Trophoblast cell (in vitro differentiated cells and primary cell): ENCODE data around the gene LRFN2.

Experiments used
- DNase-seq, 2 donors: peaks; one replicate each; pipeline ENCODE4 v3.0.0-alpha.2; 2016
- H2AFZ ChIP-seq: 2 replicates; pipeline ENCODE4 v1.6.1; 2013; ENCODE audit warnings: low read length, moderate library complexity, mild to moderate bottlenecking; ENCODE audit not compliant: insufficient read depth, poor library complexity
- H2AK5ac ChIP-seq: 2 replicates; pipeline ENCODE4 v1.6.1; 2013; ENCODE audit warnings: mild to moderate bottlenecking, low read length
- H2BK120ac ChIP-seq: 2 replicates; pipeline ENCODE4 v1.6.1; 2013; ENCODE audit warnings: low read length, mild to moderate bottlenecking, moderate library complexity; ENCODE audit not compliant: insufficient read depth, poor library complexity
- H2BK12ac ChIP-seq: 2 replicates; pipeline ENCODE4 v1.6.1; 2013; ENCODE audit warnings: mild to moderate bottlenecking, low read length, moderate library complexity
- H2BK5ac ChIP-seq: 2 replicates; pipeline ENCODE4 v1.6.1; 2013; ENCODE audit warnings: low read length, low read depth, moderate library complexity, mild to moderate bottlenecking; ENCODE audit not compliant: poor library complexity
- H3K14ac ChIP-seq: 2 replicates; pipeline ENCODE4 v1.6.1; 2013; ENCODE audit warnings: mild to moderate bottlenecking, low read length
- H3K18ac ChIP-seq: 2 replicates; pipeline ENCODE4 v1.6.1; 2013; ENCODE audit warnings: mild to moderate bottlenecking, low read length
- H3K23ac ChIP-seq: 2 replicates; pipeline ENCODE4 v1.6.1; 2013; ENCODE audit warnings: low read length
- H3K27ac ChIP-seq: 2 replicates; pipeline ENCODE4 v1.5.1; 2013; ENCODE audit warnings: low read depth, mild to moderate bottlenecking, inconsistent platforms, low read length, moderate library complexity
- H3K27me3 ChIP-seq: 2 replicates; pipeline ENCODE4 v1.6.1; 2013; ENCODE audit warnings: inconsistent platforms, mild to moderate bottlenecking, low read length, moderate library complexity; ENCODE audit not compliant: insufficient read depth
- H3K36me3 ChIP-seq, 2 experiments: 1 replicate in 1 of 2; 2 replicates in 1 of 2; pipeline ENCODE4 v1.6.1; 2013; ENCODE audit warnings: low read length in 2 of 2, mild to moderate bottlenecking in 2 of 2, moderate library complexity in 1 of 2; ENCODE audit not compliant: insufficient read depth in 2 of 2, control insufficient read depth in 1 of 2
- H3K4ac ChIP-seq: 2 replicates; pipeline ENCODE4 v1.6.1; 2013; ENCODE audit warnings: low read depth, mild to moderate bottlenecking, low read length, moderate library complexity
- H3K4me1 ChIP-seq, 2 experiments: 1 replicate in 1 of 2; 2 replicates in 1 of 2; pipeline ENCODE4 v1.6.1; 2013; ENCODE audit warnings: low read length in 2 of 2, mild to moderate bottlenecking in 2 of 2, moderate library complexity in 1 of 2; ENCODE audit not compliant: insufficient read depth in 2 of 2, control insufficient read depth in 1 of 2
- H3K4me2 ChIP-seq: 2 replicates; pipeline ENCODE4 v1.6.1; 2013; ENCODE audit warnings: inconsistent platforms, mild to moderate bottlenecking, low read length, moderate library complexity
- H3K4me3 ChIP-seq: 2 replicates; pipeline ENCODE4 v1.5.1; 2013; ENCODE audit warnings: mild to moderate bottlenecking, low read depth, low read length, inconsistent platforms
- H3K79me1 ChIP-seq: one replicate; pipeline ENCODE4 v1.6.1; 2013; ENCODE audit warnings: low read length
- H3K79me2 ChIP-seq: 2 replicates; pipeline ENCODE4 v1.6.1; 2013; ENCODE audit warnings: low read length, mild to moderate bottlenecking; ENCODE audit not compliant: control insufficient read depth, insufficient read depth, poor library complexity
- H3K9ac ChIP-seq: 2 replicates; pipeline ENCODE4 v1.6.1; 2013; ENCODE audit warnings: mild to moderate bottlenecking, low read length
- H3K9me3 ChIP-seq: 2 replicates; pipeline ENCODE4 v1.6.1; 2013; ENCODE audit warnings: low read depth, mild to moderate bottlenecking, control low read depth, inconsistent platforms, low read length; ENCODE audit not compliant: insufficient read depth
- H4K12ac ChIP-seq: 2 replicates; pipeline ENCODE4 v1.6.1; 2013; ENCODE audit warnings: low read depth, mild to moderate bottlenecking, low read length, moderate library complexity
- H4K8ac ChIP-seq: 2 replicates; pipeline ENCODE4 v1.6.1; 2013; ENCODE audit warnings: low read depth, mild to moderate bottlenecking, low read length, moderate library complexity
- H4K91ac ChIP-seq: one replicate; pipeline ENCODE4 v1.6.1; 2013; ENCODE audit warnings: low read depth, mild to moderate bottlenecking, low read length, moderate library complexity
- WGBS: extraction: QIAGEN DNeasy Blood & Tissue Kit; methylation state at CpG from one replicate; pipeline ENCODE4 v1.1.7; 2013; ENCODE audit warnings: missing lambda C conversion rate; ENCODE audit not compliant: insufficient read length, insufficient coverage; ENCODE audit errors: extremely low coverage; 5-methylcytosine and 5-hydroxymethylcytosine counted together

Gene LRFN2

GRCh38 chr6:40406175-40406574 is 181.0 kb downstream of the LRFN2 start:
- H3K23ac ChIP-seq: no peak overlapping the region
- H2AFZ ChIP-seq: no peak overlapping the region
- H3K79me2 ChIP-seq: no peaks in the 10 kb centered on the region
- no peaks in the 10 kb centered on the region for H3K79me1 ChIP-seq
- no peak overlapping the region for H3K4me2 ChIP-seq
- H3K4ac ChIP-seq: no peak overlapping the region
- no peaks in the 10 kb centered on the region for H3K9me3 ChIP-seq
- peaks cover 6% of the 10 kb centered on the region in 2 experiments for H3K4me1 ChIP-seq
- no peak overlapping the region for H3K14ac ChIP-seq
- WGBS: no CpG with 5 or more reads among the region's 7 CpGs
- no peak overlapping the region for H2AK5ac ChIP-seq
- no peaks in the 10 kb centered on the region for H3K36me3 ChIP-seq
- no peak overlapping the region for H3K9ac ChIP-seq
- DNase-seq: no peak
- no peak overlapping the region for H2BK5ac ChIP-seq
- H2BK120ac ChIP-seq: no peak overlapping the region
- H3K27me3 ChIP-seq: no peaks in the 10 kb centered on the region
- H3K18ac ChIP-seq: no peak overlapping the region
- H3K27ac ChIP-seq: no peak overlapping the region
- no peak overlapping the region for H2BK12ac ChIP-seq
- no peak overlapping the region for H4K12ac ChIP-seq
- no peak overlapping the region for H3K4me3 ChIP-seq
- no peak overlapping the region for H4K8ac ChIP-seq
- H4K91ac ChIP-seq: no peak overlapping the region

- Histone ChIP-seq H2BK120ac (no peak overlapping the region), H2BK5ac (no peak overlapping the region), H3K4me1 (peaks cover 10 to 14% of the 10 kb centered on the region in 2 experiments), H3K27ac (no peak overlapping the region), H3K4ac (no peak overlapping the region), H3K27me3 (no peaks in the 10 kb centered on the region), H3K23ac (no peak overlapping the region), H2AK5ac (no peak overlapping the region), H3K79me2 (no peaks in the 10 kb centered on the region), H3K9ac (no peak overlapping the region), H2AFZ (no peak overlapping the region), H3K18ac (no peak overlapping the region), H3K9me3 (no peaks in the 10 kb centered on the region), H3K36me3 (no peaks in the 10 kb centered on the region), H4K12ac (no peak overlapping the region), H3K79me1 (no peaks in the 10 kb centered on the region), H4K91ac (no peak overlapping the region), H2BK12ac (no peak overlapping the region), H3K4me2 (no peak overlapping the region), H3K14ac (no peak overlapping the region), H3K4me3 (no peak overlapping the region), H4K8ac (no peak overlapping the region)
- DNase-seq: no peak
Observed at GRCh38 chr6:40400738-40401137, 186.4 kb downstream of the LRFN2 start.

- H4K91ac ChIP-seq: no peak overlapping the region
- peaks cover 9 to 14% of the 10 kb centered on the region in 2 experiments for H3K4me1 ChIP-seq
- no peaks in the 10 kb centered on the region for H3K79me2 ChIP-seq
- H4K12ac ChIP-seq: no peak overlapping the region
- no peaks in the 10 kb centered on the region for H3K9me3 ChIP-seq
- H2BK5ac ChIP-seq: no peak overlapping the region
- H3K79me1 ChIP-seq: no peaks in the 10 kb centered on the region
- no peak overlapping the region for H3K4ac ChIP-seq
- H3K27ac ChIP-seq: no peak overlapping the region
- H3K27me3 ChIP-seq: no peaks in the 10 kb centered on the region
- H2AFZ ChIP-seq: no peak overlapping the region
- H3K4me2 ChIP-seq: no peak overlapping the region
- H2BK12ac ChIP-seq: no peak overlapping the region
- H3K14ac ChIP-seq: no peak overlapping the region
- no peak for DNase-seq
- no peak overlapping the region for H3K23ac ChIP-seq
- H3K9ac ChIP-seq: no peak overlapping the region
- H2AK5ac ChIP-seq: no peak overlapping the region
- no peak overlapping the region for H4K8ac ChIP-seq
- H2BK120ac ChIP-seq: no peak overlapping the region
- no peaks in the 10 kb centered on the region for H3K36me3 ChIP-seq
- H3K18ac ChIP-seq: no peak overlapping the region
- WGBS: no CpG with 5 or more reads among the region's 4 CpGs
- no peak overlapping the region for H3K4me3 ChIP-seq
Observed at GRCh38 chr6:40399888-40400457, 187.2 kb downstream of the LRFN2 start.

- no peak overlapping the region for H3K4me3 ChIP-seq
- H4K8ac ChIP-seq: no peak overlapping the region
- H2BK5ac ChIP-seq: no peak overlapping the region
- no peak overlapping the region for H2AK5ac ChIP-seq
- no peak overlapping the region for H3K9ac ChIP-seq
- no peak overlapping the region for H4K91ac ChIP-seq
- no peaks in the 10 kb centered on the region for H3K79me1 ChIP-seq
- no peak overlapping the region for H3K27ac ChIP-seq
- no peaks in the 10 kb centered on the region for H3K36me3 ChIP-seq
- WGBS: no CpG with 5 or more reads among the region's 6 CpGs
- H2AFZ ChIP-seq: no peak overlapping the region
- no peak overlapping the region for H4K12ac ChIP-seq
- H3K23ac ChIP-seq: no peak overlapping the region
- H3K18ac ChIP-seq: no peak overlapping the region
- H3K4me2 ChIP-seq: no peak overlapping the region
- DNase-seq: no peak
- no peak overlapping the region for H2BK120ac ChIP-seq
- no peaks in the 10 kb centered on the region for H3K27me3 ChIP-seq
- no peak overlapping the region for H3K14ac ChIP-seq
- H3K79me2 ChIP-seq: no peaks in the 10 kb centered on the region
- H3K4me1 ChIP-seq: peaks cover 9 to 14% of the 10 kb centered on the region in 2 experiments
- H2BK12ac ChIP-seq: no peak overlapping the region
- H3K9me3 ChIP-seq: no peaks in the 10 kb centered on the region
- H3K4ac ChIP-seq: no peak overlapping the region
Observed at GRCh38 chr6:40398810-40399477, 188.2 kb downstream of the LRFN2 start.
